ENCODE measurements around the gene CPNE5.

GRCh38 chr6:36699348-36699747 is 139.9 kb downstream of the CPNE5 start:
- TF ChIP-seq POLR2A (IDR thresholded peaks at IDR 0.05) (no peak), CTCF (IDR thresholded peaks at IDR 0.05) (no peak)

Data from uterus (tissue), 2 donors.